Stimulated activated effector memory CD8-positive, alpha-beta T cell treated with anti-CD3 and anti-CD28 coated beads, Interleukin-12 subunit alpha, Interleukin-12 subunit beta, amount 100 ng/mL, for 72 hours (primary cell): Measurements from ENCODE around the gene FAH.
"Not testable (repeated sequence)": the region's sequence is repeated elsewhere in the genome, so short reads cannot be mapped to it uniquely, and the experiment has no call there.

ENCODE experiments used
- ATAC-seq: fragments of 150-1000 bp; cut with Tn5 transposase; 2 replicates; pipeline ENCODE4 v1.10.0; 2021
- DNase-seq, 2 donors: peaks; one replicate each; pipeline ENCODE4 v3.0.0; 2021 to 2022; ENCODE audit warnings: low spot score in 2 of 2
- H3K27ac Mint-ChIP-seq: one replicate; pipeline ENCODE4 v1.8.0; 2022; ENCODE audit warnings: mild to moderate bottlenecking, mixed read lengths
- H3K36me3 Mint-ChIP-seq: one replicate; pipeline ENCODE4 v1.8.0; 2022; ENCODE audit warnings: mild to moderate bottlenecking, mixed read lengths
- H3K4me1 Mint-ChIP-seq: one replicate; pipeline ENCODE4 v1.8.0; 2022; ENCODE audit warnings: mixed read lengths
- H3K4me3 Mint-ChIP-seq: one replicate; pipeline ENCODE4 v1.8.0; 2022; ENCODE audit warnings: mild to moderate bottlenecking, mixed read lengths
- H3K9me3 Mint-ChIP-seq: one replicate; pipeline ENCODE4 v1.8.0; 2022; ENCODE audit warnings: mixed read lengths

The FAH gene

DNA sequence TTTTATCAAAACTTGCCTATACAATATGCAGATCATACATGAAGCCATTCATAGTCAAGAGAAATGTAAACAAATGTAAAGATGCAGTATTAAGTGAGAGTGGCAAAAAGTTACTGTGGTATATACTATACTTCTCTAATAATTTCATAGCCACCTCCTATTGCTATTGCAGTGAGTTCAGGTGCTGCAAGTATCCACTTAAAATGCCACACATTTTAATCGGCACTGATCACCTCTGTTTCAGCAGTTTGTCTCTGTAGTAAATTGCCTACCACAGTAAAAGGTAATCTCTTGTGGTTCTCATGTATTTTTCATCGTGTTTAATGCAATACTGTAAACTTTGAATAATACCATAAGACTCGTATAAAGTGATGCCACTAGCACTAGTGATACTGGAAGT, 20.4 kb upstream of the FAH start:
- H3K4me1 Mint-ChIP-seq = no peaks in the 10 kb centered on the region
- H3K36me3 Mint-ChIP-seq = peaks cover 62% of the 10 kb centered on the region
- no peak overlapping the region for H3K27ac Mint-ChIP-seq
- no peak for ATAC-seq
- no peak overlapping the region for H3K4me3 Mint-ChIP-seq
- H3K9me3 Mint-ChIP-seq = no peaks in the 10 kb centered on the region
- no peak for DNase-seq

DNA sequence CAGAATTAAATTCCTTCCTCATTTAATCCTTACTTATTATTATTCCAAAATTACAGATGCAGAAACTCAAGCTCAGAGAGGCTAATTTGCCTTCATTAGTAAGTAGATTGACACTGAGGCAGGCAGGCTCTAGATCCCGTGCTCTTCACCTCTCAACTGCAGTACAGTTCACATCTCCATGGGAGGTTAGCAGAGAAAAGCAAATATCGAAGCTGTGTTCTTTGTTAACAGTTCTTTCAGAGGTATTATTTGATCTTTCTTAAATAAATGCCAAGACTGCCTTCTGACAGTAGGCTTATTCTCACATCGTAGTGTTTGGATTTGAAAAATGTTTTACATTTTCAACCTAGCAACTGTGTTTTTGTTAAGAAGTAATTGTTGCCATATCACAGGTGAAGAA, 15.9 kb upstream of the FAH start:
- Mint-ChIP-seq H3K4me3 (no peak overlapping the region), H3K4me1 (no peaks in the 10 kb centered on the region), H3K9me3 (no peaks in the 10 kb centered on the region), H3K27ac (no peak overlapping the region), H3K36me3 (peaks cover 65% of the 10 kb centered on the region)
- ATAC-seq (no peak), DNase-seq (no peak)

DNA sequence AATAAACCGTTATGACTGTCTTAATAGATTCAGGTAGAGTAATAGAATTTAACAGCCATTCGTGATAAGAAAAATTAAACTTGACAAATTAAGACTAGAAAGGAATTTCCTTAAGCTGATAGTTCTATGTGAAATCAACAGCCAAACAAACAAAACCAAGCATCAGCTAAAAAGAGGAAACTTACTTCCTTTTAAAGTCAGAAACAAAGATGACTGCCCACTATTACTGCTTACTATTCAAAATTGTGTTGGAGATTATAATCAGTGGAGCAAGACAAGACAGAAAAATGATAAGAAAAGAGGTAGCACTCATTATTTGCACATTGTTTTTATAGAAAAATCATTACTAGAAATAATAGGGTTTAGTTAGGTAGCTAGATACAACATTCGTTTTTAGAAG, 13.8 kb upstream of the FAH start:
- no peaks in the 10 kb centered on the region for H3K9me3 Mint-ChIP-seq

DNA sequence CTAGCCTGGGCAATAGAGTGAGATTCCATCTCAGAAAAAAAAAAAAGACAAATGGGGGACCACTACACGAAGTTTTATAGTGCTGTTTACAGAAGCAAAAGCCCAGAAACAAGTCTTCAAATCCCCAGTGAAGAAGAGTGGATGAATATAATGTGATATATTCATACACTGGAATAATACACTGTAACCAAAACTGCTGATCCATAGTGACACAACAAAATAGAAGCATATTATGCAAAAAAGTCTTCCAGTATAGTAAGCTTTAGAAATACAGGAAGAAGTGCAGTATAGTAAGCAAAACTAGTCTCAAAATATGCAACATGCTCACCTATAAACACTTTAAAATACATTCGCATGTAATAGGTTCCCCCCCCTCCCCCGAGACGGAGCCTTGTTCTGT, 11.9 kb upstream of the FAH start:
- Mint-ChIP-seq H3K4me1 (no peaks in the 10 kb centered on the region), H3K9me3 (no peaks in the 10 kb centered on the region), H3K36me3 (peaks cover 27% of the 10 kb centered on the region), H3K27ac (no peak overlapping the region), H3K4me3 (no peak overlapping the region)
- ATAC-seq = no peak
- DNase-seq = no peak

More for the DNA sequence above, 13.8 kb upstream of the FAH start:
- no peak for DNase-seq
- Mint-ChIP-seq H3K4me3 (no peak overlapping the region), H3K4me1 (no peaks in the 10 kb centered on the region), H3K36me3 (peaks cover 46% of the 10 kb centered on the region), H3K27ac (peak overlapping the region; percentile 30)
- ATAC-seq = no peak

DNA sequence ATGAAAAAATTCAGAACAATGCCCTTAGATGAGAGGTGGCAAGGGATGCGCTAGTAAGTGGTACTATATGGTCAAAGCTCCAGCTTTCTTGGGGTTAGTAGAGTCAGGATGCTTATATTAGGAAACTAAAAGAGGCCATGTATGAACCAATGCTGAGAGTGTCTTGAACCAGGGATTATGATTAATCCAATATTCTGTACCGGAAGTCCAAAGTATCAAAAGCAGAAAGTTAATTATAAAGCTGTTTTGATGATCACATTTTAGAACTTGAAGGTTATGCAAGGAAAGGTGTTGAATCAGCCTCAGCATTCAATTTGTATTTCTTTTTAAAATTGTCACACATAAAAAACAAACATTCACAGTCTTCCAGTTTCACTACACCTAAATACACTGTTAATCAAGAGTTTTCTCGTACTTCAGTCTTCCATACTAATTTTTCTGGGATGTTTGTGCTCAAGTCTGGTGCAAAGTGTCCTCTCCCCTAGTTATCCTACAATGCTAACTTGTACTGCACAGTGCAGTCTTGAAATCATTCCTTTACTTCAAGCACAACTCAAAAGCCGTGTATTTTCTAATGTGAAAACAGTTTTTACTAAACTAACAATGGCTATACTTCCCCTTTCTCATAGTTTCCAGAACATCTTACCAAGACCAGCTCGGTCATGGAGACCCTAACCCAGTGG, 10.7 kb upstream of the FAH start:
- no peak overlapping the region for H3K4me3 Mint-ChIP-seq
- no peaks in the 10 kb centered on the region for H3K4me1 Mint-ChIP-seq
- no peaks in the 10 kb centered on the region for H3K9me3 Mint-ChIP-seq
- H3K36me3 Mint-ChIP-seq = peaks cover 19% of the 10 kb centered on the region
- DNase-seq (no peak), ATAC-seq (no peak)
- H3K27ac Mint-ChIP-seq = no peak overlapping the region

DNA sequence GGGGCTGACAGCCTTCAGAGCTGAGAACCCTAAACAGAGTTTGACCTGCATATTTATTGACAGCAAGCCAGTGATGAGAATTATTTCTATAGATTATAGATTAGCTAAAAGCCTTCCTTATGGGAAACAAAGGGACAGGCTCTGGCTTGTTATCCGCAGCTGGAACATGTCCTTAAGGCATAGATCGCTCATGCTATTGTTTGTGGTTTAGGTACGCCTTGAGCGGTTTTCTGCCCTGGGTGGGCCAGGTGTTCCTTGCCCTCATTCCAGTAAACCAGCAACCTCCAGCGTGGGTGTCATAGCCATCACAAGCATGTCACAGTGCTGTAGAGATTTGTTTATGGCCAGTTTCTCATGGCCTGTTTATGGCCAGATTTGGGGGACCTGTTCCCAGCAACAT, 10.2 kb upstream of the FAH start:
- no peak for ATAC-seq

DNA sequence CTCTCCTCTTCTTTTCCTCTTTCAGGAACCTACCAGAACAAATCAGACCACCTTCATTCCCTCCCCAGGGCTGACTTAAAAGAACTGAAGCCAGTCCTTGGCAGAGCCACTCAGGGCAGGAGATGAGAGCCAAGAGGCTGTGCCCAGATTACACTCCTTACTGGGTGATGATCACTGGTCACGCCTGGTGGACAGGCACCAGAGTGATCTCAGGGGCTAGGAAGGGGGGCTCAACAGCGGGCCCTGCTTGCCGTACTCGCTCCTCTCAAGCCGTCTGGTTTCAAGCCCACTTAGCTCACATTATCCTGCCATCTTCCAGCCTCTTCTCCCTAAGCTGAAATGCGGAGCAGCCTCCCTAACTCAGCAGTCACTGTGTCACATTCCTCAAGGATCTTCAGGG, 1.7 kb upstream of the FAH start:
- Mint-ChIP-seq H3K36me3 (peaks cover 8% of the 10 kb centered on the region), H3K4me3 (no peak overlapping the region), H3K27ac (no peak overlapping the region), H3K4me1 (peaks cover 25% of the 10 kb centered on the region), H3K9me3 (no peaks in the 10 kb centered on the region)
- DNase-seq (no peak), ATAC-seq (no peak)

More for the DNA sequence above, 10.2 kb upstream of the FAH start:
- H3K27ac Mint-ChIP-seq = no peak overlapping the region
- H3K36me3 Mint-ChIP-seq = peaks cover 13% of the 10 kb centered on the region
- H3K9me3 Mint-ChIP-seq = no peaks in the 10 kb centered on the region
- no peaks in the 10 kb centered on the region for H3K4me1 Mint-ChIP-seq
- no peak for DNase-seq
- H3K4me3 Mint-ChIP-seq = no peak overlapping the region

DNA sequence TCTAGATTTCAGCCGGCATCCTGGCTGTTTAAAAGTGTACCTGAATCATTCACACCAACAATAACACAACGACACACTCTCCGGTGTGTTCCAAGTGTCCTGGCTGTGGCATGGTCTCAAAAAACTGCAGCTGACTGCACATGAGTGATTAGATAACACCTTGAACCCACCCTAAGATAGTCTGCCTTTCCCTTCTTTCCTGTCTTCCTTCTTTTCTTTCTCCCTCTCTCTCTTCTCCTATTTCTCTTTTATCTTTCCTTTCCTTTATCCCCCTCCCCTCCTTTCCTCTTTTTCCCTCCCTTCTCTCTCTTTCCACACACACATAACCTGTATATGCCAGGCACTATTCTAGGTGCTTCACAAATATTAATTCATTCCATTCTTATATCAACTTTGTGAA, 1.2 kb upstream of the FAH start:
- Mint-ChIP-seq H3K4me3 (peak overlapping the region; percentile 87), H3K4me1 (peaks cover 25% of the 10 kb centered on the region), H3K9me3 (no peaks in the 10 kb centered on the region), H3K27ac (no peak overlapping the region), H3K36me3 (peaks cover 8% of the 10 kb centered on the region)
- ATAC-seq = no peak
- no peak for DNase-seq

DNA sequence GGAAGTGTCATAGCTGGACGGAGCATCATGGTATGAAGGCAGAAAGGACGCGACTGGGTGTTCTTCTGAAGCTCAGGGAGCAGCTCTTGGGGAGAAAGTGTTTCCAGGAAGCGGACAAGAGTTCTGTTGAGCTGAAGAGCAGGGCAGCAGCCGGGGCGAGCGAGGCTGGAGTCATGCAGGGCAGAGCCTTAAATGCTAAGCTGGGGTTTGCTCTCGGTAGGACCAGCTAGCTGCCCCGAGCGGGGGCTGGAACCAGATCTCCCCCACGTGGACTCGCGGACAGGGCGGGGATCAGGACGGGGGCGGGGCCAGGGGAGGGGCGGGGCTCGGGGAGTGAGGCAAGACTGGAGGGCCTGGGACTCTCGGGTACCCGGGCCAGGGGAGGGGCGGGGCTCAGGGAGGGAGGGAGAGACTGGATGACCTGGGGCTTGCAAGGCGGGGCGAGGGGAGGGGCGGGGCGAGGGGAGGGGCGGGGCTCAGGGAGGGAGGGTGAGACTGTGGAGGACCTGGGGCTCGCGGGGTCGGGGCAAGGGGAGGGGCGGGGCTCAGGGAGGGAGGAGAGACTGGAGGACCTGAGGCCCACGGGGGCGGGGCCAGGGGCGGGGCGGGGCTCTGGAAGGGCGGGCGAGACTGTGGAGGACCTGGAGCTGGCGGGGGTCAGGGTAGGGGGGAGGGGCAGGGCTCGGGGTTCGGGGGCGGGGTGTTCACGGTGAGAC, 461 bp upstream of the FAH start:
- Mint-ChIP-seq H3K27ac (peak overlapping the region; percentile 94), H3K4me3 (peak overlapping the region; percentile 87), H3K9me3 (no peaks in the 10 kb centered on the region), H3K4me1 (peaks cover 25% of the 10 kb centered on the region), H3K36me3 (peaks cover 8% of the 10 kb centered on the region)
- ATAC-seq = peak; percentile 77
- peak; percentile 60 to 83 for DNase-seq

DNA sequence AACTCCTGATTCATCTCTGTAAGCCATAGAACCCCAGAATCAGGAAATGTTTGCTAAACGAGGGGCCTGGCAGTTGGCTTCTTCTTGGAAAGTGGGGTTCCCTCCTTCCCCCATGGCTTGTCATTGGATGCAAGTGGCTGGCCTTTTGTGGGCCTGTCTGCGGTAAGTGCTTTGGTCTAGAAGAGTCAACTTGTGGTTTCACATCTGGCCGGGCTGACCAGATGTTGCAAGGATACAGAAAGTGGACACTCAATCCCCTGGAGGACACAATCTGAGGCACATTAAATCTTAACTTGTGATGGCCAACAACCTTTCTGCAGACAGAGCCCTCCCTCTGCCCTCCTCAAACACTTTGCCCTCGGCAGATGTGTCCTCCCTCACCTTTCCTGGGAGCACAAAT, 1.1 kb downstream of the FAH start:
- H3K36me3 Mint-ChIP-seq = peaks cover 15% of the 10 kb centered on the region
- H3K27ac Mint-ChIP-seq = peak overlapping the region; percentile 94
- H3K4me3 Mint-ChIP-seq = peak overlapping the region; percentile 87
- H3K9me3 Mint-ChIP-seq = no peaks in the 10 kb centered on the region
- peaks cover 25% of the 10 kb centered on the region for H3K4me1 Mint-ChIP-seq
- ATAC-seq = no peak
- no peak for DNase-seq

DNA sequence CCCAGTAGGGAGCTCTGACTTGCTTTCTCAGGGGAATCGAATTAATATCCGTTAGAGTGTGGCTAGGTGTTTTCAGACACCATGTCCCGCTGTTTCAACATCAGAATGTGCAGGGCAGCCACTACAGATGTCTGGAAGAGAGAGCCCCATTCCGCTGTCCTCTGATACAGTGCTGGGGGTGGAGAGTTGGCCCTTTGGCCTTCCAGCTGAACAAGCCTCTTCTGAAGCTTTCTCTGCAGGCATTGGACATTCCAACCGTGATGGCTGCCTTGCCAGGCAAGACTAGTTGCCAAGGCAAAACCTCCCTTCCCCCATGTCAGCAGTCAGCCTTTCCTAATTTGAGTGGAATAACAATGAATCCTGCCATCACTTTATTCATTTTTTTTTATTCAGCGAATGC, 1.5 kb downstream of the FAH start:
- H3K4me1 Mint-ChIP-seq = peaks cover 28% of the 10 kb centered on the region
- DNase-seq (no peak), ATAC-seq (no peak)
- H3K27ac Mint-ChIP-seq = peak overlapping the region; percentile 94
- peak overlapping the region; percentile 87 for H3K4me3 Mint-ChIP-seq
- H3K9me3 Mint-ChIP-seq = no peaks in the 10 kb centered on the region
- peaks cover 20% of the 10 kb centered on the region for H3K36me3 Mint-ChIP-seq

DNA sequence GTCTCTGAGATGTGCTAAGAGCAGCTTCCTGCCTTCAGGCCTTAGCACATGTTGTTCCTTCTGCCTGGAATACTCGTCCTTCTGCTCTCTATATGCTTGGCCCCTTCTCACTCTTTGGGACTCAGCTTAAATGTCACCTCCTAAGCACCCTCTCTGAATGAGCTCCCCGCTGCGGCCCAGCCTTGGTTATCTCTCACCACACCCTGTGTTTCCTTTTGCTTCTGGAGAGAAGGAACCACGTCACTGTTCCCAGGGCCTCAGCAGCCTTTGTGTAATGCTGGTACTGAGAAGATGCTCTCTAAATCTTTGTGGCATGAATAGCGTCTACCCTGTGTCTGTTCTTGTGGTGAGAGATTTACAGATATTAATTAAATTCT, 2.2 kb downstream of the FAH start:
- DNase-seq (no peak), ATAC-seq (no peak)
- H3K9me3 Mint-ChIP-seq = no peaks in the 10 kb centered on the region
- peaks cover 26% of the 10 kb centered on the region for H3K36me3 Mint-ChIP-seq
- peak overlapping the region; percentile 59 for H3K27ac Mint-ChIP-seq
- peak overlapping the region; percentile 87 for H3K4me3 Mint-ChIP-seq
- H3K4me1 Mint-ChIP-seq = peaks cover 34% of the 10 kb centered on the region

DNA sequence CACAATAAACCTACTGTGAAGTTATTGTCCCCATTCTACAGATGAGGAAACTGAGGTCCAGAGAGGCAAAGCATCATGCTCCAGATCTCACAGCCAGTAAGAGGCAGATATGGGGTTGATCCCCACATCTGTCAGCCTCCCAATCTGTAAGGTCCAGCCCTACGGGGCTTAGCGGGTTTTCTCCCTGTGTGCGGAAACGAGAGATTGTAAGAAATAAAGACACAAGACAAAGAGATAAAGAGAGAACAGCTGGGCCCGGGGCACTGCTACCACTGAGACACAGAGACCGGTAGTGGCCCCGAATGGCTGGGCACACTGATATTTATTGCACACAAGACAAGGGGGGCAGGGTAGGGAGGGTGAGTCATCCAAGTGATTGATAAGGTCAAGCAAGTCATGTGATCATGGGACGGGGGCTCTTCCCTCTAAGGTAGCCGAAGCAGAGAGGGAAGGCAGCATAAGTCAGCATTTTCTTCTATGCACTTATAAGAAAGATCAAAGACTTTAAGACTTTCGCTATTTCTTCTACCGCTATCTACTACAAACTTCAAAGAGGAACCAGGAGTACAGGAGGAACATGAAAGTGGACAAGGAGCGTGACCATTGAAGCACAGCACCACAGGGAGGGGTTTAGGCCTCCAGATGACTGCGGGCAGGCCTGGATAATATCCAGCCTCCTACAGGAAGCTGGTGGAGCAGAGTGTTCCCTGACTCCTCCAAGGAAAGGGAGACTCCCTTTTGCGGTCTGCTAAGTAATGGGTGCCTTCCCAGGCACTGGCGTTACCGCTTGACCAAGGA, 2.8 kb downstream of the FAH start:
- H3K4me1 Mint-ChIP-seq = peaks cover 40% of the 10 kb centered on the region
- not testable (repeated sequence) for ATAC-seq, H3K9me3 Mint-ChIP-seq, DNase-seq
- peak overlapping the region; percentile 59 for H3K27ac Mint-ChIP-seq
- H3K4me3 Mint-ChIP-seq = peak overlapping the region; percentile 87
- H3K36me3 Mint-ChIP-seq = peaks cover 32% of the 10 kb centered on the region

DNA sequence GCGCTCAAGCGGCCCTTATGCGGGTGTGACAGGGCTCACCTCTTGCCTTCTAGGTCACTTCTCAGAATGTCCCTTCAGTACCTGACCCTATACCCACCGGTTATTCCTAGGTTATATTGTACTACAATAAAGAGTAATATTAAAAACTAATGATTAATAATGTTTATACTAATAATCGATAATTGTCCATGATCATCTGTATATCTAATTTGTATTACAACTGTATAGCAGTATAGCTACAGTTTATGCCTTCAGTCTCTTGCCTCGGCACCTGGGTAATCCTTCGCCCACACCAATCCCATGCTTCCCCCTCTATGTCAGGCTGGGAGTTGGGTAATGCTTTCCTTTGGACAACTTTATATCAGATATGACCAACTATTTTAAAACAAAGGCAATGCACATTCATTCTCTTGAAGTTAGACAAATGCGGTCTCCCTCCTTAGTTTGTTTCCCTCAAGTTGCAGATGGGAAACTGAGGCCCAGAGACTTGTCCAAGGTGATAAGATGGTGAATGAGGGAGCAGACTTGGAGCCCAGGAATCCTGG, 3.4 kb downstream of the FAH start:
- peaks cover 47% of the 10 kb centered on the region for H3K4me1 Mint-ChIP-seq
- ATAC-seq = no peak
- DNase-seq = no peak
- H3K4me3 Mint-ChIP-seq = no peak overlapping the region
- no peaks in the 10 kb centered on the region for H3K9me3 Mint-ChIP-seq
- H3K36me3 Mint-ChIP-seq = peaks cover 39% of the 10 kb centered on the region
- no peak overlapping the region for H3K27ac Mint-ChIP-seq

DNA sequence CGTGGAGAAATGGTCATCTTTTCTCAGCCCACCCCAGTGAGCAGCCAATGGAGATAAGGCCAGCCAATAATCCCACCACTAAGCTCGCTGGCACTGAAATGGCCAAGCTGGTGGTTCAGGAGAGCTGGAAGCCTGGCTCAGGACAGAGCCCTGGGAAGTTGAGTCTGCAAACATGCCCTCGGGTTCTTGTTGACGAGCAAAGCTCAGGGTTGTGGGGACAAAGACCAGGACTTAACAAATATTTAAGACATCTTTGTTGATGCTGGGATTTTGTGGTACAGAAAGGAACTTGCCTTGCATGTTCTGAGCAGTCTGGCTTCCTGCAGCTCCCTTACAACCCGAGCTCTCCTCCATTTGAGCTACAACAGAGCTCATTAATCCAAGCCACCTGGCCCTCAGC, 4.4 kb downstream of the FAH start:
- ATAC-seq = no peak
- peaks cover 43% of the 10 kb centered on the region for H3K4me1 Mint-ChIP-seq
- peaks cover 48% of the 10 kb centered on the region for H3K36me3 Mint-ChIP-seq
- no peak overlapping the region for H3K4me3 Mint-ChIP-seq
- H3K27ac Mint-ChIP-seq = no peak overlapping the region
- no peaks in the 10 kb centered on the region for H3K9me3 Mint-ChIP-seq
- DNase-seq = no peak
